Measurements from ENCODE around the gene CAST. TPM values are rescaled to one million over a fixed set of nuclear protein-coding genes. Genes with fewer than 3 reads are reported as not detected.
A peak's percentile ranks its signal among the peaks of the same experiment; 100 is the strongest.

The CAST gene
- total and polyA plus RNA-seq, 4 donors, result 101 to 307 (median 212) TPM

- DNase-seq, result no peak
- Histone ChIP-seq H3K27me3 (ENCODE audit: control insufficient read depth in 1 of 2, insufficient read depth in 2 of 2, low read length in 1 of 2) (no peaks in the 10 kb centered on the region), H3K4me1 (ENCODE audit: control insufficient read depth in 1 of 2, insufficient read depth in 2 of 2, low read length in 2 of 2) (no peaks in the 10 kb centered on the region), H3K9me3 (ENCODE audit: control insufficient read depth, low read length) (no peaks in the 10 kb centered on the region), H3K27ac (ENCODE audit: low read depth in 1 of 2, low read length in 2 of 2) (no peak overlapping the region), H3K36me3 (ENCODE audit: control insufficient read depth in 1 of 2, insufficient read depth in 2 of 2, low read length in 1 of 2) (no peaks in the 10 kb centered on the region), H3K4me3 (ENCODE audit: low read length in 2 of 2) (no peak overlapping the region)
- peak; percentile 15 for ATAC-seq (ENCODE audit: low FRiP score)
- intact Hi-C loops (cut with DNase I), result no loop called here
- 88 to 91% methylated on average over 8 of the region's 8 CpGs for WGBS, 2 donors
Measured at GRCh38 chr5:96818125-96818788, 156.1 kb downstream of the CAST start.

GRCh38 chr5:96819806-96820205 lies 157.6 kb downstream of the CAST start:
- ATAC-seq (ENCODE audit: low FRiP score) (no peak), DNase-seq (no peak)
- no peak overlapping the region for H3K4me3 ChIP-seq (ENCODE audit: low read length in 2 of 2)
- WGBS, 2 donors, result 91 to 98% methylated on average over 4 of the region's 4 CpGs
- H3K36me3 ChIP-seq (ENCODE audit: control insufficient read depth in 1 of 2, insufficient read depth in 2 of 2, low read length in 1 of 2), result no peaks in the 10 kb centered on the region
- H3K27me3 ChIP-seq (ENCODE audit: control insufficient read depth in 1 of 2, insufficient read depth in 2 of 2, low read length in 1 of 2), result no peaks in the 10 kb centered on the region
- no peaks in the 10 kb centered on the region for H3K4me1 ChIP-seq (ENCODE audit: control insufficient read depth in 1 of 2, insufficient read depth in 2 of 2, low read length in 2 of 2)
- no peak overlapping the region for H3K27ac ChIP-seq (ENCODE audit: low read depth in 1 of 2, low read length in 2 of 2)
- H3K9me3 ChIP-seq (ENCODE audit: control insufficient read depth, low read length), result no peaks in the 10 kb centered on the region
- intact Hi-C loops (cut with DNase I), result no loop called here

GRCh38 chr5:96821260-96821916 lies 159.2 kb downstream of the CAST start:
- ATAC-seq (ENCODE audit: low FRiP score) (no peak), DNase-seq (no peak)
- H3K4me3 ChIP-seq (ENCODE audit: low read length in 2 of 2), result no peak overlapping the region
- H3K27me3 ChIP-seq (ENCODE audit: control insufficient read depth in 1 of 2, insufficient read depth in 2 of 2, low read length in 1 of 2), result no peaks in the 10 kb centered on the region
- H3K4me1 ChIP-seq (ENCODE audit: control insufficient read depth in 1 of 2, insufficient read depth in 2 of 2, low read length in 2 of 2), result no peaks in the 10 kb centered on the region
- H3K27ac ChIP-seq (ENCODE audit: low read depth in 1 of 2, low read length in 2 of 2), result no peak overlapping the region
- no peaks in the 10 kb centered on the region for H3K9me3 ChIP-seq (ENCODE audit: control insufficient read depth, low read length)
- WGBS, 2 donors, result 31 to 41% methylated on average over 2 of the region's 2 CpGs
- H3K36me3 ChIP-seq (ENCODE audit: control insufficient read depth in 1 of 2, insufficient read depth in 2 of 2, low read length in 1 of 2), result no peaks in the 10 kb centered on the region
- intact Hi-C loops (cut with DNase I), result no loop called here

- intact Hi-C loops (cut with DNase I), result no loop called here
Measured at GRCh38 chr5:96822686-96823459, 160.7 kb downstream of the CAST start.

DNA sequence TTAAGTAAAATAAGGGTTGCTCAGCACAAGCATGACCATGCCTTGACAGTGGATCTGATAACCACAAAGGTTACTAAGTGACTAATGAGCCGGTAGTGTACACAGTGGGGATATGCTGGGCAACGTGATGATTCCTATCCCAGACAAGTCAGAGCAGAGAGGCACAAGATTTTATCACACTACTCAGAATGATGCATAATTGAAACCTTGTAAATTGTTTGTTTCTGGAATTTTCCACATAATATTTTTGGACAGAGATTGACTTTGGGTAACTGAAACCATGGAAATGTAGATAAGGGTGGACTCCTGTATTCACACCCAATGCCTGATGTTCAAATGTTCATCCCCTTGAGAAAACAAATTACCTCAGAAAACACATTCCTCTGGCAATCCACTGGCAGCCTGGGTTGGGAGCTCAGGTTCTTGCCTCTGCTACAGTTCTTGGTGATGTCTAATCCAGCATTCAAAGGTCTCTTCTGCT lies 161.8 kb downstream of the CAST start:
- H3K27me3 ChIP-seq (ENCODE audit: control insufficient read depth in 1 of 2, insufficient read depth in 2 of 2, low read length in 1 of 2), result no peaks in the 10 kb centered on the region
- no peaks in the 10 kb centered on the region for H3K36me3 ChIP-seq (ENCODE audit: control insufficient read depth in 1 of 2, insufficient read depth in 2 of 2, low read length in 1 of 2)
- DNase-seq (no peak), ATAC-seq (ENCODE audit: low FRiP score) (no peak)
- no peak overlapping the region for H3K27ac ChIP-seq (ENCODE audit: low read depth in 1 of 2, low read length in 2 of 2)
- no peaks in the 10 kb centered on the region for H3K9me3 ChIP-seq (ENCODE audit: control insufficient read depth, low read length)
- H3K4me3 ChIP-seq (ENCODE audit: low read length in 2 of 2), result no peak overlapping the region
- intact Hi-C loops (cut with DNase I), result no loop called here
- H3K4me1 ChIP-seq (ENCODE audit: control insufficient read depth in 1 of 2, insufficient read depth in 2 of 2, low read length in 2 of 2), result no peaks in the 10 kb centered on the region
- WGBS, 2 donors, result 38 to 39% methylated on average over 2 of the region's 2 CpGs

More at GRCh38 chr5:96822686-96823459, 160.7 kb downstream of the CAST start:
- no peaks in the 10 kb centered on the region for H3K9me3 ChIP-seq (ENCODE audit: control insufficient read depth, low read length)
- DNase-seq, result no peak
- no peak overlapping the region for H3K4me3 ChIP-seq (ENCODE audit: low read length in 2 of 2)
- no peaks in the 10 kb centered on the region for H3K27me3 ChIP-seq (ENCODE audit: control insufficient read depth in 1 of 2, insufficient read depth in 2 of 2, low read length in 1 of 2)
- no peak overlapping the region for H3K27ac ChIP-seq (ENCODE audit: low read depth in 1 of 2, low read length in 2 of 2)
- H3K36me3 ChIP-seq (ENCODE audit: control insufficient read depth in 1 of 2, insufficient read depth in 2 of 2, low read length in 1 of 2), result no peaks in the 10 kb centered on the region
- ATAC-seq (ENCODE audit: low FRiP score), result no peak
- H3K4me1 ChIP-seq (ENCODE audit: control insufficient read depth in 1 of 2, insufficient read depth in 2 of 2, low read length in 2 of 2), result no peaks in the 10 kb centered on the region
- WGBS, 2 donors, result 91 to 94% methylated on average over 6 of the region's 6 CpGs

Other genes with a start within 250 kb of the CAST start
- 1 to 10 TPM; 1.8 to 7.7 TPM for gene PCSK1, start 229.1 kb upstream of the CAST start, total RNA-seq
- gene PCSK1, start 229.1 kb upstream of the CAST start, polyA plus RNA-seq, result 1 to 10 TPM in 1 of 2 donors, under 1 TPM in 1; 0.13 to 1.4 TPM
- gene ERAP1, start 145.6 kb downstream of the CAST start, total RNA-seq, result 10 to 100 TPM; 35.7 to 50.6 TPM
- gene ERAP1, start 145.6 kb downstream of the CAST start, polyA plus RNA-seq, result 10 to 100 TPM in 1 of 2 donors, 1 to 10 TPM in 1; 8.4 to 10.5 TPM
- gene ERAP2, start 214.1 kb downstream of the CAST start, total RNA-seq, result 10 to 100 TPM; 10.8 to 24.2 TPM
- gene ERAP2, start 214.1 kb downstream of the CAST start, polyA plus RNA-seq, result 1 to 10 TPM in 1 of 2 donors, under 1 TPM in 1; 0.63 to 1.0 TPM

All from aorta (tissue), 5 donors.